Measurements from ENCODE around the gene HINT2.

GRCh38 chr9:35812025-35812602, 2.7 kb downstream of the HINT2 start, which contains the start of gene SPAG8:
- TF ChIP-seq, protein P1, sequence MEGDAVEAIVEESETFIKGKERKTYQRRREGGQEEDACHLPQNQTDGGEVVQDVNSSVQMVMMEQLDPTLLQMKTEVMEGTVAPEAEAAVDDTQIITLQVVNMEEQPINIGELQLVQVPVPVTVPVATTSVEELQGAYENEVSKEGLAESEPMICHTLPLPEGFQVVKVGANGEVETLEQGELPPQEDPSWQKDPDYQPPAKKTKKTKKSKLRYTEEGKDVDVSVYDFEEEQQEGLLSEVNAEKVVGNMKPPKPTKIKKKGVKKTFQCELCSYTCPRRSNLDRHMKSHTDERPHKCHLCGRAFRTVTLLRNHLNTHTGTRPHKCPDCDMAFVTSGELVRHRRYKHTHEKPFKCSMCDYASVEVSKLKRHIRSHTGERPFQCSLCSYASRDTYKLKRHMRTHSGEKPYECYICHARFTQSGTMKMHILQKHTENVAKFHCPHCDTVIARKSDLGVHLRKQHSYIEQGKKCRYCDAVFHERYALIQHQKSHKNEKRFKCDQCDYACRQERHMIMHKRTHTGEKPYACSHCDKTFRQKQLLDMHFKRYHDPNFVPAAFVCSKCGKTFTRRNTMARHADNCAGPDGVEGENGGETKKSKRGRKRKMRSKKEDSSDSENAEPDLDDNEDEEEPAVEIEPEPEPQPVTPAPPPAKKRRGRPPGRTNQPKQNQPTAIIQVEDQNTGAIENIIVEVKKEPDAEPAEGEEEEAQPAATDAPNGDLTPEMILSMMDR (IDR thresholded peaks at IDR 0.05) = no peak
- TF ChIP-seq POLR2AphosphoS5 (IDR thresholded peaks at IDR 0.05) = peak; percentile 52 to 89 (median 77)
- TF ChIP-seq EP300 (IDR thresholded peaks at IDR 0.05) = no peak

All from stomach (tissue), 4 donors.